22Rv1 (cell line): ENCODE measurements around the gene BMAL2.

Experiments used
- ZFX ChIP-seq: fragments of 450-650 bp; IDR thresholded peaks from 2 replicates; pipeline ENCODE4 v1.6.1; 2017; ENCODE audit warnings: antibody characterized with exemption, borderline replicate concordance
- TF ChIP-seq, protein P1 (sequence below): fragments of 450-650 bp; IDR thresholded peaks from 2 replicates; pipeline ENCODE4 v1.5.1; 2017; ENCODE audit warnings: mild to moderate bottlenecking

DNA sequence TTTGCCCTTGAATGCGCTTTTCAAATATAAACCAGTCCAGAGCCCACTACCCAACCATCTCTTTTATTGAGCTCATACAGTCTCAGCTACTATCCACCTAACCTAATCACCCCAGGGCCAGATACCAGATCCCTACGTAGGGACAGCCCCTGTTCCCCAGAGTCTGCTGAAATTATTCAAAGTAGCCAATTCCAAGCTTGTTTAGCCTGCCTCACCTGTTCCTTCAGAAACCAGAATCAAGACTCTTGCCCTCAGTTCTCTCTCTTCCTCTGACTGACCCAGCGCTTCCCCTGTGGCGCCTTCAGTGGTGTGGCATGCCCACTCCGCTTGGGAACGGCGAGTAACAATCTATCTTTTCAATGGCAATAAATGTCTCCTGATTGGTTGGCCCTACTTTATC lies 18.8 kb downstream of the BMAL2 start:
- TF ChIP-seq, protein P1, sequence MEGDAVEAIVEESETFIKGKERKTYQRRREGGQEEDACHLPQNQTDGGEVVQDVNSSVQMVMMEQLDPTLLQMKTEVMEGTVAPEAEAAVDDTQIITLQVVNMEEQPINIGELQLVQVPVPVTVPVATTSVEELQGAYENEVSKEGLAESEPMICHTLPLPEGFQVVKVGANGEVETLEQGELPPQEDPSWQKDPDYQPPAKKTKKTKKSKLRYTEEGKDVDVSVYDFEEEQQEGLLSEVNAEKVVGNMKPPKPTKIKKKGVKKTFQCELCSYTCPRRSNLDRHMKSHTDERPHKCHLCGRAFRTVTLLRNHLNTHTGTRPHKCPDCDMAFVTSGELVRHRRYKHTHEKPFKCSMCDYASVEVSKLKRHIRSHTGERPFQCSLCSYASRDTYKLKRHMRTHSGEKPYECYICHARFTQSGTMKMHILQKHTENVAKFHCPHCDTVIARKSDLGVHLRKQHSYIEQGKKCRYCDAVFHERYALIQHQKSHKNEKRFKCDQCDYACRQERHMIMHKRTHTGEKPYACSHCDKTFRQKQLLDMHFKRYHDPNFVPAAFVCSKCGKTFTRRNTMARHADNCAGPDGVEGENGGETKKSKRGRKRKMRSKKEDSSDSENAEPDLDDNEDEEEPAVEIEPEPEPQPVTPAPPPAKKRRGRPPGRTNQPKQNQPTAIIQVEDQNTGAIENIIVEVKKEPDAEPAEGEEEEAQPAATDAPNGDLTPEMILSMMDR: no peak
- no peak for TF ChIP-seq ZFX
